ENCODE data around the gene SLC38A3.

SLC38A3 gene

DNA sequence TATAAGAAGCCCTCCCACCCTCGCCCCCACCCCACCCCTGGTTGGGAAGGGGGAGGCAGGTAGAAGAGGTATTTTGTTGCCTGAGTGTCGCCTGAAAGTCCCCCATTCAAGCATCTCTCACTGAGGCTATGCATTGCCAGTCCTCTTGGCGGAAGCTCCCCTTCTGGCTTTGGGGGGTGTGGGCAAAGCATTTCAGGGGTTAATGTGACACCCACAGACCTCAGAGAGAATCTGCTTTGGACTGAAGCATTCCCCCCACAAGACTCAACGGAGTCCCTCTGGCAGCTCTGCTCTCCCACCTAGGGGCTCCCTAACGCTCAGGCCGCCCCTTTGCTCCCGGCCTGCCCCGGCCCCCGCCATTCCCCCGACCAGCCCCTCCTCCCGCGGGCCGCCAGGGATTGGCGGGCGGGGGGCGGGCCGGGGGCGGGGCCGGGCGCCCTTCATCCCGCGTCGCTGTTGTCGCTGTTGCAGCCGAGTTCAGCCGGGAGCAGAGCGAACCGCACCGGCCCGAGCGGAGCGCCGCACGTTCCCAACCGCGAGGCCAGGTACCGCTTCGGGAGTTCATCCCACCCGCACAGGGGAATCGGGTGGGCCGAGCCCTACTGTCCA lies at the start of gene SLC38A3:
SLC38A3 (plus strand) TSS at position 468 of the 609 bp plus-strand sequence. CDS start 8,929 bp downstream, outside the sequence.
- DNase-seq: no peak

GRCh38 chr3:50155491-50155878 lies 49.6 kb upstream of the SLC38A3 start:
- DNase-seq: no peak

GRCh38 chr3:50155891-50156290 lies 49.2 kb upstream of the SLC38A3 start:
- DNase-seq: no peak

GRCh38 chr3:50156549-50157493 lies 48.2 kb upstream of the SLC38A3 start:
- no peak for DNase-seq

DNA sequence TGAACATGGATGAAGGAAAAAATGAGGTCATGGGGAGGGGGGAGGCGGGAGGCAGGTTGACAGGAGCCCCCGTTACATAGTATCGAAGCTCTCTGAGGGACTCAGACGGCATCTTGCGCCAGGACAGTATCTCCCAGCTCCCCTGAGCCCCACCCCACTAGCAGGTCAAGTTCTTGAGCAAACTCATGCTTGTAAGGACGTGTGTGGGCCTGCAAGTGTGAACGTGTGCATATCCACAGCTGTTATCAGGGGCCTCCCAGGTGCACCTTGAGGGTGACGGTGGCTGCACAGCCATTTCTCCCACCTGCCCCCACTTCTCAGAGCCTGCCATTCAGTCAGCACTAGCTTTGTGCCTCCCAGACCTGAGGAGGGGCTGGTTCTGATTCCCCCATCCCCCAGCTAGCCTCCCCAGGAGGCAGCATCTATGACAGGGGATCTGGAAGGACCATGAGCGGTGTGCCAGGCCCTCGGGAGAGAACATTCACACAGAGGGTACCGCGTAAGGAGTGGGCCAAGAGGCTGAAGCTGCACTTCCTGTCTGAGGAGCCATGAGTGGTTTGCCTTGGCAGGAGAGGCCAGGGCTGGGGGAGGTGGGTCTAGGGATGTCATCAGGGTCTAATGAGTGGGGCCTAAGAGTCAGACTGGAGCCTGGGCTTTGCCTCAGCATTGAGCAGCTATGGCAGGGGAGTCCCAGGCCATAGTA lies 47.1 kb upstream of the SLC38A3 start:
- no peak for DNase-seq

GRCh38 chr3:50158530-50159146 lies 46.4 kb upstream of the SLC38A3 start:
- DNase-seq: no peak

DNA sequence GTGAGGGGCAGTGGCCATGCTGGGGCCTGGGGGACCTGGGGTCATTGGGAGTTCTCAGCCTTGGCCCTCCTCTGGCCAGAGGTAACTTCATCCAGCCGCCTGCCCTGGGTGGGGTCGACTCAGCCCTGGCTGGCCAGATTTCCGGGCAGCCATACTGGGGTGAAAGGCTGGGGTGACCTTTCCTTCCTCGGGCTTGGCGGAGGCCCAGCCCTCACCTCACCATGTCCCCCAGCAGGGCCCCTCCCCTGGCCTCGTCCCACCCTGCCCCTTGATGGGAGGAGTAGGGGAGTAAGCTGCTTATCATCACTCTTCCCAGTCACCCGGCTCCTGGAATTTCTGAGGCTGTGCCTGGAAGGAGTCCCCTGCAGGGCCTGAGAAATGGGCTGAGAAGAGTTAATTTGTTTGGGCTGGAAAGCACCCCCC lies 44.5 kb upstream of the SLC38A3 start:
- no peak for DNase-seq

DNA sequence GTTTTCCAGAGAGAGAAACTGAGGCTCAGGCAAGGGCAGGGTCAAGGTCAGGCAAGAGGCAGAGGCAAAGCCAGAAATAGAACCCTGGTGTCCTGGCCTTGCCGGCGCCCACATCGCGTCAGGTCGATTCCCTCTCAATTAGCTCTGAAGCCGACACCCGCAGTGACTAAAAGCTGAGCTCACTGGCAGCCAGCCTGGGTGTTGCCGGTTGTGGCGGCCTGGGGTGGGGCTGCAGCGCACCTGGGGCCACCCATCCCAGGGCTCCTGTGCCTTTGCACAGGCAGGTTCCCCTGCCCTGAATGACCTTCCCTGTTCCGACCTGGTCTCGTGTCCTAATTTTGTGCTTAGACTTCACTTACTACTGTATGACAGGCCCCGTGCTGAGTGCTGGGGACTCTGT lies 43.8 kb upstream of the SLC38A3 start:
- no peak for DNase-seq

DNA sequence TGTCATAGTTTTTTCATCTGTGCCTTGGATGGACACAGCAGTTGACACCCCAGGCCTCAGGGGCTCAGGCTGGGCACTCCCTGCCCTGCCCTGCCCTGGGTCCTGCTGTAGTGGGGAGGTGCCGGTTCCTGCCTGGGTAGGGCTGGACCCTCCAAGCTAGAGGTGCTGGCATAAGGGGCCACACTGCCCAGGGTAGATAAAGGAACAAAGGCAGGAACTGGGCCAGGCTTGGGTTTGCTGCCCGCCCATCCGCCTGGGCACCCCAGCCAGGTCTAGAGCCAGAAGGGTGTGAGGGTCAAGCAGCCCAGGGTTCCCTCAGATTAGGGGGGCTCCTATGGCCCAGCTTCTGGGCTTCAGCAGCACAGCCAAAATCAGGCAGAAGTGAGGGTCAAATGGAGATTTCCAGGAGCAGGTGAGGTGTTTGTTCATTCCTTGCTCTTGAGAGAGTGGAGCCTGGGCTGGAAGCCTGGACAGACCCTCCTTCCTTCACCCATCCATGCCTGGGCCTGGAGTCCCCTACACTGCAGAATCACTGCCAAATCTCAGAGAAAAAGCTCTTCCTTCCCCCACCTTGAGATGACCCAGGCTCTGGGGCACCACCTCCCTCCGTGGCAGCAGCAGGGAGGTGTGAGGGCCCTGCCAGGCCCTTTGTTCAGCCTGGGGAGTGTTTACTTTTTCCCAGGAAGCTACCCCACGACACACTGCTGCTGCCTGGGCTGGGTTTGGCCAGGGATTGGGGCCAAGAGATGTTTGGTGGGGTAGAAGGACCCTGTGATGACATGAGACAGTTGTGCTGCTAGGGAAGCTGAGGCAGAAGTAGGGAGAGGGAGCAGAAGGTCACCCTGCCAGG lies 42.8 kb upstream of the SLC38A3 start:
- no peak for DNase-seq

- DNase-seq: no peak
Observed at GRCh38 chr3:50163572-50164455, 41.3 kb upstream of the SLC38A3 start.

DNA sequence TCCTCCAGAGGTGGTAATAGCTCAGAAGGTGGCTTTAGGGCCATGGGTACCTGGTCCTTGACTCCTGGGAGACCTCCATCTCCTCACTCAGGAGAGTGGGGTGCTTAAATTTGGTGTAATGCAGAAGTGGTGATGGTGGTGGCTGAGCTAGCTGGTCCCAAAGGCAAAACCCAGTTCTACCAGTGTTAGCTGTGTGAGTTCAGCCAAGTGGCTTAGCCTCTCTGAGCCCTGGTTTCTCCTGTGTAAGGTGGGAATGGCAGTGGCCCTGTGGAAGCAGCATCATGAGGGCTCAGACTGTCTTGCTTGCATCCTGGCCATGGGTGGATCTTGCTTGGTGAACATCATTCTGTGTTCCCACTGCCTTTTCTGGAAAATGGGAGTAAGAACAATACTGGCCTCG lies 40.6 kb upstream of the SLC38A3 start:
- DNase-seq: no peak

- no peak for DNase-seq
Observed at GRCh38 chr3:50164984-50165909, 39.8 kb upstream of the SLC38A3 start.

GRCh38 chr3:50165910-50166538 lies 39.0 kb upstream of the SLC38A3 start:
- no peak for DNase-seq

- DNase-seq: no peak
Observed at GRCh38 chr3:50166620-50167019, 38.5 kb upstream of the SLC38A3 start.

- no peak for DNase-seq
Observed at GRCh38 chr3:50167069-50167840, 37.8 kb upstream of the SLC38A3 start.

DNA sequence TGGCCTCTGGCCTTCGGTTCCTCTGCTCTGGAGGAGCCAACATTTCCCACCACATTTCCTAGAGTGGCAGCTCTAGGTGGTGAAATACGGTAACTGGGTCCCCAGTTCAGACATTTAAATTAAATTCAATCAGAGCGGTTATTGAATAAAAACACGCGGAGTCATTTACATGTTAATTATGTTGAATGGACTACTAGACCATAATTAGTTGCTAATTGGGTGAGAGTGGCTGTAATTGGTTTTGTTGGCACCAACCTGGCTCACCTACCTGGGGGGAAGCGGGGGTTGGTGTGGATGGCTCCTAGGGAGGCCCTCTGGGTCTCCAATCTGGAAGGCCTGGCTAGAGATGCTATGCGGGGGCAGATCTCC lies 37.2 kb upstream of the SLC38A3 start:
- DNase-seq: no peak

GRCh38 chr3:50168388-50168787 lies 36.7 kb upstream of the SLC38A3 start:
- no peak for DNase-seq

GRCh38 chr3:50168791-50169190 lies 36.3 kb upstream of the SLC38A3 start:
- DNase-seq: no peak
